Tibial nerve (tissue), 4 donors: Measurements from ENCODE around the gene USP9X.
"Not testable (repeated sequence)": the region's sequence is repeated elsewhere in the genome, so short reads cannot be mapped to it uniquely, and the experiment has no call there.

Source experiments
- CTCF ChIP-seq, 5 experiments: fragments of 200-600 bp in 3 of 5; fragments of 450-650 bp in 2 of 5; sonication (generic) in 3 of 5; IDR thresholded peaks; one replicate each; pipeline ENCODE4 v1.5.1; 2016 to 2019; ENCODE audit warnings: antibody characterized with exemption in 5 of 5, mild to moderate bottlenecking in 3 of 5, moderate library complexity in 2 of 5
- EP300 ChIP-seq, 2 donors: sonication (generic); formaldehyde crosslinking; IDR thresholded peaks; one replicate each; pipeline ENCODE4 v1.6.1; 2017; ENCODE audit warnings: antibody characterized with exemption in 2 of 2, mild to moderate bottlenecking in 1 of 2

- not testable (repeated sequence) for TF ChIP-seq CTCF, EP300 (IDR thresholded peaks at IDR 0.05)
Observed at GRCh38 chrX:41285928-41286327, 200.7 kb downstream of the USP9X start.
